ENCODE results near the gene APBA2.

Gene APBA2

DNA sequence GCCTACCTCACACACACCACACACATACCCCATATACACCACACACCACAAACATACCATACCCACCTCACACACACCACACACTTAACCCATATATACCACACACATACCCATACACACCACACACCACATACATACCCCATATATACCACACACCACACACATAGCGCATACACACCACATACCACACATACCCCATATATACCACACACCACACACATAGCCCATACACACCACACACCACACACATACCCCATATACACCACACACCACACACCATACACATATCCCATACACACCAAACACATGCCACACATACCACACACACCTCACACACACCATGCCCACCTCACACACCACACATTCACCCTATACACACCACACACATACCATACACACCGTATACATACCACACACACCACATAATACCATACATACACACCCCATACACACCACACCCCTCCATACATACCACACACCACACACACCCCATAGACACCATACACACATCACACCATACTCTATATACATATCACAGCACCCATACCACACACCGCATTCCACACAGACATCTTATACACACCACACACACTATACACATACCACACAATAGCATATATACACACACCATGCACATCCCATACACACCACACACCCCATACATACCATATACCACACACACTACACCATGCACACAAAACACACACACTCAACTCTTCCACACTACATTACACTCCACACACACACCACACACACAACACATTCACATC is 29.5 kb downstream of the APBA2 start:
- DNase-seq (ENCODE audit: low read depth, low spot score) = no peak

DNA sequence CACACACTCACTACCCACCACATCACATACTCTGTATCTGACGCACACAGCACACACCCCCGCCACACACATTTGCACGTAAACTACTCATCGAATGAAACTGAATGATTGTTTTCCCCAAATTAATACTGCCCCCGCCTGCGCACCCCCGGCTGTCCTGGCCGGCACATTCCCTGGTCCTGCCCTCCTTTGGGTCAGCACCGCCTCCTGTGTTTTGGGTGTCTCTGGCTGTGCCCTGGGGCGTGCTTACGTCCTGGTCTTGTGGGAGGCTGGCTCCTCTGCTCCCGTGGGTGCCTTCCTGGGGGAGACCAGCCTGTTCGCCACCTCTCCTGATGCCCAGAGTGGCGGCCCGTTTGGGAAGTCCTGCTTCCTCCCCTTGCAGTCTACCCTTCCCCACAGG is 30.2 kb downstream of the APBA2 start:
- no peak for DNase-seq (ENCODE audit: low read depth, low spot score)

DNA sequence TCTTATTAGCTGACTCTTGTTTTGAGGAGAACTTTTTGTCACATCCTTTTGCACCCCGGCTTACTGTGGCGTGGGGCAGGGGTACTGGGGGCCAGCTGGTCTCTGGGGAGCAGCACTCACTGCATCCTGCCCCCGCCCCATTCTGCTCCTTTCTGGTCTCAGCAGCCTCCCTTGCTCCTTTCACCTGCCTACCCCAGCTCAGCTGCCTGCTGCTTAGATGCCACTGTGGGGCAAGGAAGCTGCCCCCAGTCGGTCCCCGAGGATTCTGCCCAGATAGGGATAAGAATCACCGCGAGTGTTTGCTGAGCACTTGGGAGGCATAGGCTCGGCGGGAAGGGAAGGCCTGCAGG is 32.0 kb downstream of the APBA2 start:
- DNase-seq (ENCODE audit: low read depth, low spot score) = no peak

DNA sequence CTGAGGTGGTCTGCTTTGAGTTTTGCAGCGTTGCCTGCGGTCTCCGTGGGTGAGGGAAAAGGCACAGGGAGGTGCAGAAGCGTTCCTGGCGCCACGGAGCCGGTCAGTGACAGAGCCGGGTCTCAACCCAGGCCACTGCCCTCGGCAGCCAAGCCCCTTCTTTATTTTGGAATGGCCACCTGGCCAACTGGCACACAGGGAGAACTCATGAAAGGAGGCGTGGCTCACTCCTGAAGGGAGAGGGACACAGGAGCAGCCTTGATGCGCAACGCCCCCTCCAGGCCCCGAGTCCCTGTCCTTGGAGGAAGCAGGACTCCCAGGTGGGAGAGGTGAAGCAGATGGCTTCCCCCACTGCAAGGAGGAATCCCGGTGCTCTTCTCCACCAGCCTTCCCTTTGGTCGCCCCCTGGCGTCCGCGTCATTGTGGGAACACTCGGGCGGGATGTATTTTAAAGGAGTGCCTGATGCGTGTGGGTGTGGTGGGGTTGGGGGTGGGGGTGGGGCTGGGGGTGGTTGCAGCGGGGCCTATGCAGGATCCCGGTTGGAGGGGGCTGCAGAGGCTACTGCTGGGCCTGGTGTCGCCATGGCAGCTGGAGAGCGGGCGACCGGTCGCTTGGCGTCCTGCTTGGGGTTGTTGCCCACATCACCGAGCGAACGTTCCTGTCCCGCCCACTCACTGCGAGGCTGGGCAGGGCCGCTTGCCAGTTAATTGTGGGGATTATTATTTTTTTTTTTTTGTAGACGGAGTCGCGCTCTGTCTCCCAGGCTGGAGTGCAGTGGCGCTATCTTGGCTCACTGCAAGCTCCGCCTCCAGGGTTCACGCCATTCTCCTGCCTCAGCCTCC is 32.6 kb downstream of the APBA2 start:
- peak; percentile 91 for DNase-seq (ENCODE audit: low read depth, low spot score)

DNA sequence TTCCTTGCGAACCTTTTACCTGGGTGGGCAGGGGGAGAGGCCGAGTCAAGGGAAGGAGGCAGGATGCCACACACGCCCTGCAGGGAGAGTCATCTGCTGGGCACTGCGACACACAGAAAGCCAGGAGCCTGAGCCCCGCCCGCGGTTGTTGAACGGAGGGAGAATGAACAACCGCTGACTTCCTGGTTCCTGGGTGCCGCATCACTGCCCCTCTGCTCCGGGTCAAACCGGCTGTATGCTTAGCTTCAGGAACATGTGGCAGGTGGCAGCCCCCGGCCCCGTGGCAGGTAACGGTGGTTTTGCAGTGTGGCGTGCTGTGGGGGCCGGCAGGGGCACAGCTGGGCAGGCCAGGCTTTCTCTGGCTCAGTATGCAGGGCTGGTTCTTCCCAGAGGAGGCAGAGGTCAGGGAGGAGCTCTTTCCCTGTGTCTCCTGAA is 33.4 kb downstream of the APBA2 start:
- DNase-seq (ENCODE audit: low read depth, low spot score) = no peak

DNA sequence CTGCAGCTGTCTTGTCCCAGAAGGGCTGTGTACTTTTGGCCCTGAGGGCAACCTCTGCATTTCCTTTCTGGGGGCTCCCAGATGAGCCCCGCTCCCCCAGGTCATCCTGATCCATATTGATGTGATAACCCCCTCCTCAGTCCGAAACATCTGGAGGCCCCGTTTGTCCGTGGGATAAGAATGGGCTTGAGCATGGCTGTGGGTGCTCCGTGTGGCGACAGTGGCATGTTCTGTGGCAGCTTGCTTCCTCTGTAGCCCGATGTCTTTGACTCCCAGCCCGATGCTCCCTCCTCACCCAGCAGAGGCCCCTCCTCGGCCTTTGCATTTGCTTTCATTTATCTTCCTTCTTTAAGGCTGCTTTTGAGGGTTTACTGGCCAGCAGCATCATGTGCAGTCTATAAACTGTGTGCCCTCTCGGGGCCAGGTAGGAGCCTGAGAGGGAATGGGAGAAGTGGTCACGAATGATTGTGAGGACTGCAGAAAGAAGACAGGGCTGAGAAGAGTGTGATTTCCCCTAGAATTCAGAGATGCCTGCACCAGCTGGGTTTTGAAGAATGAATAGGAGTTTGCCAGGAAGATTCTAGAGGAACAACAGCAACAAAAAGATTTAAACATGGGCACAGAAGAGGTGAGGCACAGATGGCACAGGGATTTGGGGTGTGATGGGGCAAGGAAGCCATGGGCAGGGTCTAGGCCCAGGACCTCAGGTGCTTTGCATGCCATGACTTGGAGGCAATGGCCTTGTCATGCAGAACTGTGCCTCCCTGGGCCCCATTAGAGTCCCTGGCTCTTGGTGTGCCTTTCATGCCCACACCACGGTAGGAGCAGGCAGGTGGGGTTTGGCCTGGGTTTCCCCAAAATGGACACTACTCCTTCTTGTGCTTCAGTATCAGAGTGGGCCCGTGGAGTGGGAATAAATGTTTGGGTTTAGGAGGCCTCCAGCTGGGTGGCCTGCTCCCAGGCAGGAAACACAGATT is 34.2 kb downstream of the APBA2 start:
- no peak for DNase-seq (ENCODE audit: low read depth, low spot score)

DNA sequence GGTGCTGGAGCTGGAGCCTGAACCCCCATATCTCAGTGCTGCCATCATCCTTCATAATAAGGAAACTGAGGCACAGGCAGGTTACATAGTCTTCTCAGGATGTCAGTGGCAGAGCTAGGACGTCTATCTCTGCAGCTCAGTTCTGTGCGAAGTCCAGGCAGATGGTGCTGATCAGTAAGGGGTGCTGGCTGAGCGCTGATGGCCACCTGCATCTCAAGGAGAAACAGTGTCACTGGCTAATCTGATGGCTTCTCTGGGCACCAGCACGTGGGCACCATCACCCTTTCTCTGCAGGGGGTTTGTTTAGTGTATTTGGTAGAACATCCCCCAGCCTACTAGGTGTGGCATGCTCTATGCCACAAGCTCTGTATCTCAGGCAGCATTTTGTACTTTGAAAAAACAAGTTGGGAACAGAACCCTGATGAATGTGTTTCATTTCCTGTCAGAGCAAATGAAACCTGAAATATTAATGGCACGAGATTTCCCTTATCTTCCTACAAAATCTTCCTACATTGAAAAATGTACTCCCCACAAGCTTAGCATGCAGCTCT is 35.1 kb downstream of the APBA2 start:
- DNase-seq (ENCODE audit: low read depth, low spot score) = no peak

DNA sequence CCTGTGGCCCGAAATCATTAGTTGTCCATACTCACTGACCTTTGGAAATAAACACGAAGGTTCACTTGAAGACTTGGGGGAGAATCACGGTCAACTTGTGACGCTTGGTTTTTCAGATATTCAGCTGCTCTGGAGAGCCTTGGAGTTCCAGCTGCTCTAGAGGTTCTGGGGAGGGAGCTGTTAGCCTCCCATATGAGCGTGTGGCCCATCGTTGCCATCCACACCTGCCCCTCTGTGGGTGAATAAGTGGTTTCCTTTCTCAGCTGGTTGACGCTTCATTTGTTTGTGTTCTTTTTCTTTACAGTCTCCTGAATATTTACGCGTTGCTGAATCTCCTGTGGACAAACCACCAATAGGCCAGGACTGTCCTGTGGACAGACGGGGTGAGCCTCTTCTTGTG is 35.6 kb downstream of the APBA2 start:
- no peak for DNase-seq (ENCODE audit: low read depth, low spot score)

DNA sequence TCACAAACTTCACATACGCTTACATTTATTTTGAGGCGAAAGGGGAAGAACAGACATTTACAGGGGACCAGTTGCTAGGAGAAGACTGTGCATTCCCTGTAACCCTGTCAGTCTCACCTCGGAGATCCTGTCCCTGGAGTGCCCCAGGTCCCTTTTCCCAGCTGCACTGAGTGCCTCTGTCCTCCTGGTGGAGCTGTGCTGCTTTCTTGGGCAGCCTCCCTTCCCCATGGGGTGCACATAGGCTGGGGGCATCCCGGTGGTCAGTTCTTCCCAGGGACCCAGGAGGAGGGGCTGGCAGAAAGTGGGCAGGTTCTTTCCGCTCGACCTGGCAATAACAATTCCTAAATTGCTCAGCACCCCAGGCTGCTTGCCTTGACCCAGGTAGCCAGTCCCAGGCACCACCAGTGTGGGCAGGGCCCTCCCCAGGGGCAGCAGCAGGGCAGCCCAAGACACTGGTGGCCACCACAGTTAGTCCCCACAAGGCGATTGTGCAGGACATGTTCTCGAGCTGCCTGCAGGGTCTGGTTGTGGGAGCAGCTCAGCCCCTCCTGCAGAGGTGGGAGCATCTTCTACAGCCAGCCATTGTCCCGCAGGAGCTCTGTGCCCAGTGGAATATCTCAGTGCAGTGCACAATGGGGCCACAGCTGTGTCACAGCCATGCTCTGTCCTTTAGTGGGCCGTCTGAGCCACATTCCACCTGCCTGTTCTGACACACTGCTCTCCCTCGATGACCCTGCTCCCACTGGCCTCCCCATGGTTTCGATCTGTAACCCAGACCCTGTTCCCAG is 36.3 kb downstream of the APBA2 start:
- no peak for DNase-seq (ENCODE audit: low read depth, low spot score)

DNA sequence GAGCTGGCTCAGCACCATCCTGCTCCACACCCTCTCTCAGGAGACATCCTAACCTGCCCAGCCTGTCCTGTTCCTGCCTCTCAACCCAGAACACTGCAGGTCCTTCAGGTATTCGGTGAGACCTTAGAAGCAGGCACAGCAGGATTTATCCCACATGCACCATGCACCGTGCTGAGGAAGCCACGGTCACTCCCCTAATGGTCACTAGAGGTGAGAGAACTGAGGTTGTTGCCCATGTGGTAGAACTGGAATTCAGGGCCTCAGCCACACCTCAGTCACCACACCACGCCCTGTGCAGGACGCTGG is 36.9 kb downstream of the APBA2 start:
- DNase-seq (ENCODE audit: low read depth, low spot score) = no peak

DNA sequence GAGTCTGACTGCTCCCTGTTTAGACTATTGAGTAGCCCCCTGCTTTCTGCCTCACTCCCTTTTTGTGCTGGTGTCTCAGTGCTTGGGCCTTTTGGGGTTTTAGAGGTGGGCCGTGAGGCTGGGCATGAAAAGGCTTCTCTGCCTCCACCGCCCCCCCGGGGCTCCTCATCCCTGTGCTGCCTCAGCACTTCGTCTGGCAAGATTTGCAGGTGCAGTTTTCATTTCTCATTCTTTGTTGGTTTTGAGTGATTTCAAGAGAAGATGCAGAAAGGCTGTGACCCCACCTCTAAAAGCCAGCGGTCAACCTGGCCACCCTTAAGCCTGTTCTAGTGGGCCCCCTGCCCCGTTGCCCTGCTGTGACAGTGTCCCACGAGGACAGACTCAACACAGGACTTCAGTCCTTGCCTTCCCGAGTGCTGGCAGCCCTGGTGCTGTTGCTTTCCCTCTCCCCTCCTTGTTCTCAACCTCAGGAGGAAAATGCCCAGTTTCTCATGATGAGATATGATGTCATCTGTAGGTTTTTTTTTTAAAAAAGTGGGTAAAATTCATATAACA is 38.0 kb downstream of the APBA2 start:
- no peak for DNase-seq (ENCODE audit: low read depth, low spot score)

DNA sequence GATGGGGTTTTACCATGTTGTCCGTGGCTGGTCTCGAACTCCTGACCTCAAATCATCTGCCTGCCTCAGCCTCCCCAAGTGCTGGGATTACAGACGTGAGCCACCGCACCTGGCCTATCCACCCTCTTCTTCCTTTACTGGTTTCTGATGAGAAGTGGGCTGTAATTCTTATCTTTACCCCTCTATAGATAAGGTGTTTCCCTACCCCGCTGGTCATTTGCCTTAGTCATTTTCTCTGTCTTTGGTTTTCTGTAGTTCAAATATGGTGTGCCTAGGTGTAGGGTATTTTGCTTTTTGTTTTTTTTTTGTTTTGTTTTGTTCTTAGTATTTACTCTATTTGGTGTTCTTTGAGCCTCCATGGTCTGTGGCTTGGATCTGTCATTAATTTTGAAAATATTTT is 41.3 kb downstream of the APBA2 start:
- DNase-seq (ENCODE audit: low read depth, low spot score) = no peak

DNA sequence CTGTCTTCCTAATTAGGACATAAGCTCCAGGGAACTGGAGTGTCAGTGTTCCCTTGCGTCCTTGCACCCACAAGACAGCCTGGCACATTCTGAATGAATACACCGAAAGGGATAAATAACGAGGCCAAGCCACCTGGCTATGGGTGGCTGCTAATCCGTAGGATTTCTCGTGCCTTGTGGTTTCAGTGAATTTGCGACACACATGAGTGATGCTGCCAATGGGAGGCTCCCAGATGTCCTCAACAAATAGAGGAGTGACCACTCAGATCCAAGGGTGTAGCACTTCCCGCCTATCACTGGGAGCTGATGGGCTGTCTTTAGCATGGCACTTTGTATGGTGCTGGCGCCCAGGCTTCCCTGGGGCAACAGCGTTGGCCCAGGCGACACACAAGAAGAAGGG is 43.4 kb downstream of the APBA2 start:
- no peak for DNase-seq (ENCODE audit: low read depth, low spot score)

DNA sequence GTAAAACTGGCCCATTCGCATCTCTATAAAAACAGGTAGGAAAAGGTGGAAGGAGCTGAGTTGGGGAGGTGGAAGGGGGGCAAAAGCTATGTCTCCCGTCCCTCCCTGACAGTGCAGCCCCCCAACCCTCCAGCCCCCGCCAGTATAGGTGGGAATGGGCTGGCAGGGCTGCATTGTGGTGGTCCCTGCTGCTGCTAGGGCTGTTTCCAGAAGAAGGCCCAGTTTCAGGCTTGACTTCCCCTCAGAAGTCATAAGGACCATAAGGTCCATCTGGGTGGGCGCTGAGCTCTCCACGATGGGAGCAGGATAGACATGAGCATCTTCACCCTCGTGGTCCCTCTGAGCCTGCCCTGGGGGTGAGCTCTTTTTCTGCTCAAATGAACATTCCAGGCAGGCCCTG is 44.2 kb downstream of the APBA2 start:
- DNase-seq (ENCODE audit: low read depth, low spot score) = no peak

DNA sequence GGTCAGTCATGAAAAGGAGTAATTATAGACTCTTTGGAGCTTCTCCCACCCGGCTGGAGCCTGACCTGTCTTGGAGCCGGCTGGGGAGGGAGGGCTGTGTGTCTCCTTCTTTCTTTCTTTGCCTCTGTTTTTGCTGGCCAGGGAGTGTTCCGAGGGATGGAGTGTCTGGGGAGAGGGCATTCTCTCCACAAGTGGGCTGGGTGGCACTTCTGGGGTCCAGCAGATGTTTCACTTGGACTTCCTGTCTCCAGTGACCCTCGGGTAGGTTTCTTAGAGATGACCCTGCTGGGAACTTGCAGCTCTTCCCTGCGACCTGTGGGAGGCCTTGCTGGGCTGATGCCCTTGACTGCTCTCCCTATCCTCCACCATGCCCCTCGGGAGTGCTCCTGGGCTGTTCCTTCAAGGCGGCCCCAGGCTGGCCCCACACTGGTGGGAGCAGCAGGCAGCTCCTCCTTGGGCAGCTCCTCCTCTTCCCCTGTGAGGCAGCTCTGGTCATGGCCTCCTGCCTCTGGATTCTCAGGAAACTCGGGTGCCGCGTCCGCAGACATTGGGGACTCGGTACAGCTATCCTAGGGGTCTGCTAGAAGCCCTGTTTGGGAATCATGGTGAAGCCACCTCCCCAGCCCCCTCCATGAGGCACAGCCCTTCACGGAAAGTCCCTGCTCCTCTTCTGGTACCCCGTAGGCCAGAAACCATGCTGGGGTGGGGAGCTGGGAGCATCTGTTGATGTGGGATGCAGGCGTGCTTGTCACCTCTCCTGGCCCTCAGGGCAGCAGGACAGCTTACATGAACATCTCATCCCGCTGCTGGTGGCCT is 44.9 kb downstream of the APBA2 start:
- no peak for DNase-seq (ENCODE audit: low read depth, low spot score)

DNA sequence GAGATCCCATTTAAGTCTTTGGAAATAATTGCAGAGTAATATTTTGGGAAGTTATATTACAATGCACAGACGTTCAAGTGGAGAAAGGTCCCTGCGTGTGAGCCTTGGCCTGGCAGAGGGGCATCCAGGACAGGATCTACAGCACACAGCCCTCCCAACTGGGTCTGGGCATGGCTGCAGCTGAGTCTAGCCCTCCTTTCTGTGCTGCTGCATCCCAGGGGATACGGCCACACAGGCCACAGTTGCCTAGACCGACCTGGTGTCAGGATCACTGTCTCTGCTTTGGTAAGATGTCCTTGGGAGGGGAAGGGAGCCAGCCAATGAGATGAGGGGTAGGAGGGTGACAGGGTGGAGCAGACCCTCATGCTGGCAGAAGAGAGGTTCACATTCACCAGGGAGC is 46.1 kb downstream of the APBA2 start:
- DNase-seq (ENCODE audit: low read depth, low spot score) = no peak

DNA sequence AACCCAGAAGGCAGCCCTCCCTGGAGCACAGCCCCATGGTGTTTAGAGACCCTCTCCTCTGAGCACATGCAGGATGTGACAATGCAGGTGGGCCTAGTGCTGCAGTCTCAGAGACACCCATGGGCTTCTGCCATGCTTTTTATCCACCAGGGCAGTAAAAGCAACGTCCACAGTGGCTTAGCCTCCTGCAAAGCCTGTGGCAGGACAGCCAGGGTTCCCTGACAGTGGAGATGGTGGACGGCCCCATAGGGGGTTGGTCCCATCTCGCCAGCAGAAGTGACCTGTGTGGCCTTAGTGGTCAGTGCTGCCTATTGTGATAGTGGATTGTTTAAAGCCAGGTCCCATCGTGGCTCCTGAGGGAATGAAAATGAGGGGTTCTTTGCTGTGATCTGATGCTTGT is 46.6 kb downstream of the APBA2 start:
- DNase-seq (ENCODE audit: low read depth, low spot score) = no peak

DNA sequence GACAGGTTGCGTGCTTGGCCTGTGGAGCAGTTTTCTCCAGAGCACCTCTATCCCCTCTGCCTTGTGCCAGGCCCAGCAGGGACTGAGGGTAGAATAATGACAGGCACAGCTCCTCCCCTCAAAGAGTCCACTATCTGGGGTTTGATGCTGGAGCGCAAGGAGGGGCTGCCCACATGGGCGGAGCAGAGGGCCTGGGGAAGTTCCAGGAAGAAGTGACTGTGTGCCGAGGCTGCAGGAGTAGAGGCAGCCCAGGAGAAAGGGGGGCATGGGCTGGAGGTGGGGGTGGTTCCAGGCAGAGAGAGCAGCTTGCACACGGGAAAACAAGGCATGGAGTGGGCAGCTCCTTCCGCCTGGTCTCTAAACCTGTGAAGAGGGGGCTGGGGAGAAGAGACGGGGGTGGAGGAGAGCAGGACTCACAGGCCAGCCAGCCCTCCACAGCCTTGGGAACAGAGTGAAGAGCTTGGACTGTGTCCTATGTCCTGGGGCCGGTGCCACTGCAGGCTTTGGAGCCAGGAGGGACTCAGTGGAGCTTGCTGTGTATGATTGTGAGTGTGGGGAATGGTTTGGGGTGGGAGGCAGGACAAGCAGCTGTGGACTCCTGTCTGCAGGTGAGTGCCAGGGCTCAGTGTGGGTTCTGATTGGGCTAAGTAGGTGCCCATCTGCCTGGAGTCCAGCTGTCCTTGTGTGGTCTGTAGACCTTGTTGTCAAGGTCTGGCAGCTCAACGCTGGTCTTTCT is 48.1 kb downstream of the APBA2 start:
- DNase-seq (ENCODE audit: low read depth, low spot score) = no peak

DNA sequence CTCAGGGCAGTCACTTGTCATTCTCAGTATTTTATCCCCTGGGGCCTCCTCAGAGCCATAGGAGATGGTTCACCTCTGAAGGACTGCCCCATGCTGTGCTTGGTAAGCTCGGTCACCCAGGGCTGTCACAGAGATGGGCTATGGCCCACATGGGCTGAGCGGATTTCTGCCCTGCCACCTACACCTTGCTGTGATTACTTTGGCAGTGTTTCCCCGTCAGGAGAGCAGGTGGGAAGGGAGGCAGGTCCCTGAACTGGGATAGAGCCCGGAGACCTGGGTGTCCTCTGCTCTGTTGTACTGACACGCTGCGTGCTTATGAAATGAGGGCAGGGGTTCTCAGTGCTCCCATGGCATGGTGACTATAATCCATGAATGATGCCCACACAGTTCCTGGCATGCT is 48.9 kb downstream of the APBA2 start:
- DNase-seq (ENCODE audit: low read depth, low spot score) = no peak

All from iPS DF 19.7 (cell line).